Activated CD8-positive, alpha-beta memory T cell treated with anti-CD3 and anti-CD28 coated beads, Interleukin-2, amount 50 U/mL, for 1 hour (primary cell): ENCODE data around the gene TTC39C.

Experiments
- DNase-seq: peaks from one replicate; pipeline ENCODE4 v3.0.0-alpha.2; 2020; ENCODE audit errors: extremely low read depth

The TTC39C gene

GRCh38 chr18:23992089-23992940, 22.2 kb upstream of the TTC39C start:
- DNase-seq, result no peak

- no peak for DNase-seq
Measured at GRCh38 chr18:23992941-23993280, 21.6 kb upstream of the TTC39C start.

DNA sequence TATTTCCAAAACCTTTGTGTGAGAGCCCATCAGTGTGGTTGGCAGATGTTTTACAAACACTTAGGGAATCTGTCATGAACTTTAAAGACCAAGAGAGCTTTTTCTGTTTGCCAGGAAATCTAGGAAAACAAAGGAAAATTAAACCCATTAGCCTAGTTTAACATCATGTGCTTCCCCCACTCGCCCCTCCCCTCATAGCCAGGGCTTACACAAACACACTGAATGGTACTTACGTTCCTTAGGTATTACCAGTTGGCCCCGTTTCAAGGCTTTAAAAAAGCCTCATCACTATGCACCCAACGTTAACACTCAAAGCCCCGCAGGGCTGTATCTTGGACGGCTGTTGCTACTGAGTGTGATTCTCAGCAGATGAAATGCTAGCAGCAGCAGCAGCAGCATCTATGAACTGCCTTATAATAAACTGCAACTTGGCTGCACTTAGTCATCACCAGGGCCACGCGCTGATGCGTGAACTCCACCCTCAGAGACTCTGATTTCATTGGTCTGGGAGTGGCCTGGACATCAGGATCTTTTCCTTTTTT, 20.1 kb upstream of the TTC39C start:
- no peak for DNase-seq

GRCh38 chr18:23995180-23995579, 19.4 kb upstream of the TTC39C start:
- no peak for DNase-seq

- DNase-seq, result no peak
Measured at GRCh38 chr18:23998018-23998417, 16.5 kb upstream of the TTC39C start.

GRCh38 chr18:23998820-23999219, 15.7 kb upstream of the TTC39C start:
- DNase-seq, result no peak

- no peak for DNase-seq
Measured at GRCh38 chr18:24000613-24001490, 13.7 kb upstream of the TTC39C start.

DNA sequence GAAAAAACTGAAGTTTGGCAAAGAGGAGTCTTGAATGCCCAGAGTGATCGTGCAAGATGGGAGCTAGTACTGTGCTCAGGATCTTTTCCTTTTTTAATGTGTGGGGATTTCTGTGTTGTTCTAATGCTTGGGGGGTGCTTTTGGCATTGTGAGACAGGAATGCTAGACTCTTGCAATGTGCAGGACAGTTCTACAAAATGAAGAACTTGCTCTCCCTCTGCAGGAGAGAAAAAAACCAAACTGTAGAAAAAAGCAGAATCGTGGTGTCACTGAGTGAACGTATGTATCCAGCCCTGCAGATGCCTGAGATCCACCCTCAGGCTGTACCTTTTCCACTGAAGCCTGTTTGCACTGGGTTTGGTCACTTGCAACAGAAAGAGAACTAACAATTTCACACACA, 12.1 kb upstream of the TTC39C start:
- no peak for DNase-seq

DNA sequence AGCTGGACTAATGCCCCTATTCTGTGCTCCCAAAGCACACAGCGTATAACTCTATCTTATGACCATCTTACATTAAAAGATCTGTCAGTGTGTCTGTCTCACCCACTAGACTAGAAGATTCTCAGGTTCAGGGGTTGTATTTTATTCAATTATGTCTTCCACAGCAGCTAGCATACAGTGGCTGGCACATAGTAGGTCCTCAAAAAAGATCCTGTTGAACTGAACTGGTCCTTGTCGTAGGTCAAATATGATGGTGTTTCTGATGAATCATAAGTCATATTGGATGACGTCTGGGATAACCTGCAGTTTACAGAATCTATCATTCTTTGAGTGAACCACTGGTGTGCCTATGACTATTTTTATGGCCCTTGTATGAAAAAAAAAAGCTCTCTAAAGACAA, 11.3 kb upstream of the TTC39C start:
- no peak for DNase-seq

DNA sequence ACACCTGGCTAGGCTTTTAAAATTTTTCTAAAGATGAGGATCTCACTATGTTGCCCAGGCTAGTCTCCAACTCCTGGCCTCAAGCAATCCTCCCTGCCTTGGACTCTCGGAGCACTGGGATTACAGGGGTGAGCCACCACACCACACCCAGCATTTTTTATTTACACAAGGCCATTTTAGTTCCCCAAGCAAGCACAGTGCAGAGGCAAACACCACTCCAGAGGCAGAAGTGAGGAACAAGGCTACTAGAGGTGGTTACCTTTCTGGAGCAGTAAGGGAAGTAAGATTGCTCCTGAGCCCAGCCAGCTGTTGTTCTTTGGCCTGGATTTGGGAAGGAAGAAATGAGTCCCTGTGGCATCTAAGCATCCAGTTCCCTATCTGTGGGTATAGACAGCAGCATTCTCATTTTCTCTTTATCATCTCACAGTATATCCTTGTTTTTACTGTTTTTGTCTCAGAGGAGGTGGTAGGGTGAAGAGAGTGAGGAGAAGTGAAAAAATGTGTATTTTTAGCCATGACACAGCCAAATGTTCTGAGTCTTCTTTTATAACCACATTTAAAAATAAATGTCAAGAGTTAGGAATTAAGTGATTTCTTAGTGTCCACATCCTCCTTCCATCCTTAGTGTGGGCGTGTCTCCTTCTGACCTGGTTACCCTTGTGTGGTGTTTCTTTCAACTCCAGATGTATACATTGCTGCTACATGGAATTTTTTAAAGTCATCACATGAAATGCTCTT, 10.5 kb upstream of the TTC39C start:
- DNase-seq, result no peak

DNA sequence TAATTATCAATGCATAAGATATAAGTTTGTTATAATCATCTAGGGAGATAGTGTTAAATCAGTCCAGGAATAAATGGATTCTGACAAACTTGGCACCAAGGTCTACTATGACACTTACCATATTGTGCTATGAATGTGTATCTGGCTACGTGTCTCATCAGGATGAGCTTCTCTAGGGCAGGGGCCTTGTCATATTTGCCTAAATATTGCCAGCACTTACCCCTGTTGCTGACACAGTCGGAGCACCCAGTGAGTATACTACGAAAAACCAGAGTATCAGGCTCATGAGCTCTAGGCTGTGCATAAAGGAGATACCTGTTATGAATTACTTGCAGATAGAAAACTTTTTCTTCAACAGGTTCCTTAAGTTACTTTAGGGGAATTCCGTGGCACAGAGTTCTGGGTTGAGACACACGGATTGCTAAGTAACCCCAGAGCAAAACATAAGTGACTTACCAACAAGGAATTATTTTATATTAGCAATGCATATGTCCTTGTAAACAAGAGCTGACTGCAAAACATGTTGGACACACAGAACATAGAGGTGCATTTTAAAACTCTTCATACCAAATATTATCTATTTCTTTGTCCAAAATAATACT, 7.7 kb upstream of the TTC39C start:
- DNase-seq, result no peak

GRCh38 chr18:24009246-24009645, 5.3 kb upstream of the TTC39C start:
- no peak for DNase-seq

GRCh38 chr18:24009651-24010333, 4.8 kb upstream of the TTC39C start:
- no peak for DNase-seq

DNA sequence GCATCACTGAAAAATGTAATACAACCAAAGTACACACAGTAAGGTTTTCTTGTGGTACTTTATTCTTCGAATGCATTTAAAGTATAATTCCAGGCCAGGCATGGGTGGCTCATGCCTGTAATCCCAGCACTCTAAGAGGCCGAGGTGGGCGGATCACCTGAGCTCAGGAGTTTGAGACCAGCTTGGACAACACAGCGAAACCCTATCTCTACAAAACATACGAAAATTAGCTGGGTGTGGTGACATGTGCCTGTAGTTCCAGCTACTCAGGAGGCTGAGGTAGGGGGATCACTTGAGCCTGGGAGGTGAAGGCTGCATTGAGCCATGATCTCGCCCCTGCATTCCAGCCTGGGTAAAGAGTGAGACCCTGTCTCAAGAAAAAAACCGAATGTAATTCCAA, 3.9 kb upstream of the TTC39C start:
- DNase-seq, result no peak

- DNase-seq, result no peak
Measured at GRCh38 chr18:24011123-24011917, 3.2 kb upstream of the TTC39C start.

GRCh38 chr18:24013051-24013450, 1.5 kb upstream of the TTC39C start:
- DNase-seq, result no peak

DNA sequence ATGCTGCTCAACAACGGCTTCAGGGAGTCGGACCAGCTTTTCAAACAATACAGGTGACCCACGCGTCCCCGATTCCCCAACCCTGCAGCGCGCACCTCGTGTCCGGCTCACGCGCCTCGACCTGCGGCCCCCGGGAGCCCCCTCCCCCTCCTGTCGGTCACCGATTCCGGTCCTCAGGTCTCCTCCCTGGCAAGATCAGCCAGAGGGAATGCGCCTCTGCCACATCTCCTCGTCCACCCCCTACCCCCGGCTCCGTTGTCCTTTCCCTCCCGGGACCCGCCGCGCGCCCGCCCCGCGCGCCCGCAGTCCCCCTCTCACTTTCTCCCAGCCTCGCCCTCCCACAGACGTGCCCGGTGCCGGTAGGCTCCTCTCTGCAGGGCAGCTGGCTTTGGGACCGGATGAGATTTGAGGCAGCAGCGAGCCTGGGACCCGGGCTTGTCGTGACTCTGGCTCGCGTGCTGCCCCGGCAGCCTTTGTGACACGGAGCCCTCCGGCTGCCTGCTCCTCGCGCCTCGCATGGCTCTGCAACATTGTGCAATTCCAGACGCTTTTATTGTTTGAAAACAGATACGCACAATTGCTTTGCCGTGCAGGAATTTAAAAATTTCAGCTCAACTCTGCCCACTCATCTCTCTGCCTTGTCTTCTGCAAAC, 558 bp downstream of the TTC39C start:
- no peak for DNase-seq

DNA sequence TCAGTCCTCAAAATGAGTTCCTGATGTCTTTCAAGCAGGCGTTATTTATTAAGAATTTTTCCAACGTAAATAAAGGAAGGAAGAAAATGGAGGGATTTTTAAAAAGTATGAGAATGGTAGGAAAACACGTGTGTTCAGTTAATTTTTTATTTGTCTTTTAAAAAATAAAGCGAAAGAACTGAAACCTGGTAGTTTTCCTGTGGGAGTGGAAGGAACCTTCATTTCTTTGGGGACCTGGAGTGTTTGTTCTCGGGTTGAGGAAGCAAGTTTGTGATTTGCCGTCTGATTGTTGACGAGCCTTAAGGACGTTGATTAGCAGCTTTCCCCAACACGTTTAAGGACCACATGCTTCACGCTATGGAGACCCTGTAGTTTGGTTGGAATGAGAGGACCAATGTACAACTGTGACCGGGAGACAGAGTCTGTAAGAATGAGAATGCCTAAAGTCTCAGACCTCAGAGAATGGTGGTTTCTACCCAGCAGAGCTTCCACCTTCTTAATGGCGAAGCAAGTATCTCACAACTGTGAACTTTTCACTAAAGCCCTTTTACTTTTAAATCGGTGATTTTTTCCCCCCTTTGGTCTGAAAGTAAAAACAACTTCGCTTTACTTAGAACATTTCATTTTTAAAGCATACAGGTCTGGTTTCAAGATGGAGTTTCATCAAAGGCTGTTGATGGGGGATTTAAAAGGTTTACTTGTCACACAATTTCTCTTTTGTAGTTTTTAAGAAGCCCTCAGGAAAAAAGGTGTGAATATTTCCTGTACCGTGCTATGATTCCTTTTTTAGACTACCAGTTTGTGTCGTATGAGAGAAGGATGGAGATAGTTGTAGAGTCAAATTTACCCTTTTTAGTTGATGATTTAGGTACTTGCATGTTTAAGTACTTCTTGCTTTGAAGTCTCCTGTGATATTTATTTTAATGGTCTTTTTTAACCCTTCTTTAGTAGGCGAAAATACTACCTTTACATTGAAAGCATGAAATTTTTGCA, 1.4 kb downstream of the TTC39C start:
- DNase-seq, result no peak
